ENCODE data around the gene ERMAP. TPM values are rescaled to one million over a fixed set of nuclear protein-coding genes. Genes with fewer than 3 reads are reported as not detected.

Gene ERMAP
- total and polyA plus RNA-seq, 3 donors from 2014 or later = 10.6 to 14.0 (median 11.7) TPM

DNA sequence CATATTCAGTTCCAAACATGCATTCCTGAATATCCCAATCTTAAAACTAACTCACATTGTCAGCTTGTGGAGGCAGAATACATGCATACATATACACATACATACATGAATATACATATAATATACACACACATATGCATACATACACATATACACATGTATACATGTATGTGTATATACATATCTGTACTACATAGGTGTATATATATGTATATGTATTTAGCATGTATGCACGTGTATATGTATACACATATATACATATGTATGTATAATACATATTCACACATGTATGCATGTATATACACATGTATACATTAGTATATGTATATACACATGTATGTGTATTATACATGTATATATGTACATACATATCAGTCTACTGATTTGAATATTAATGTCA is 28.3 kb downstream of the ERMAP start:
- intact Hi-C loops (cut with DNase I; ENCODE audit: low total_unique reads) = no loop called here
- Histone ChIP-seq H3K27me3 (no peaks in the 10 kb centered on the region), H3K27ac (no peak overlapping the region), H3K4me3 (no peak overlapping the region), H3K36me3 (ENCODE audit: low read depth, missing control alignments) (no peaks in the 10 kb centered on the region), H3K4me1 (peaks cover 9% of the 10 kb centered on the region), H3K9me3 (no peaks in the 10 kb centered on the region)
- WGBS, 2 donors = 51 to 63% methylated on average over 1 of the region's 1 CpG
- DNase-seq = no peak
- no peak for TF ChIP-seq POLR2A (IDR thresholded peaks at IDR 0.05)
- TF ChIP-seq, protein P1, sequence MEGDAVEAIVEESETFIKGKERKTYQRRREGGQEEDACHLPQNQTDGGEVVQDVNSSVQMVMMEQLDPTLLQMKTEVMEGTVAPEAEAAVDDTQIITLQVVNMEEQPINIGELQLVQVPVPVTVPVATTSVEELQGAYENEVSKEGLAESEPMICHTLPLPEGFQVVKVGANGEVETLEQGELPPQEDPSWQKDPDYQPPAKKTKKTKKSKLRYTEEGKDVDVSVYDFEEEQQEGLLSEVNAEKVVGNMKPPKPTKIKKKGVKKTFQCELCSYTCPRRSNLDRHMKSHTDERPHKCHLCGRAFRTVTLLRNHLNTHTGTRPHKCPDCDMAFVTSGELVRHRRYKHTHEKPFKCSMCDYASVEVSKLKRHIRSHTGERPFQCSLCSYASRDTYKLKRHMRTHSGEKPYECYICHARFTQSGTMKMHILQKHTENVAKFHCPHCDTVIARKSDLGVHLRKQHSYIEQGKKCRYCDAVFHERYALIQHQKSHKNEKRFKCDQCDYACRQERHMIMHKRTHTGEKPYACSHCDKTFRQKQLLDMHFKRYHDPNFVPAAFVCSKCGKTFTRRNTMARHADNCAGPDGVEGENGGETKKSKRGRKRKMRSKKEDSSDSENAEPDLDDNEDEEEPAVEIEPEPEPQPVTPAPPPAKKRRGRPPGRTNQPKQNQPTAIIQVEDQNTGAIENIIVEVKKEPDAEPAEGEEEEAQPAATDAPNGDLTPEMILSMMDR (IDR thresholded peaks at IDR 0.05) = no peak

- Histone ChIP-seq H3K27ac (no peak overlapping the region), H3K4me3 (peak overlapping the region; percentile 85 to 89), H3K9me3 (no peaks in the 10 kb centered on the region), H3K36me3 (ENCODE audit: low read depth, missing control alignments) (no peaks in the 10 kb centered on the region), H3K27me3 (no peaks in the 10 kb centered on the region), H3K4me1 (peaks cover 9% of the 10 kb centered on the region)
- intact Hi-C loops (cut with DNase I; ENCODE audit: low total_unique reads) = no loop called here
- 5 to 8% methylated on average over 10 of the region's 10 CpGs for WGBS, 2 donors
- TF ChIP-seq POLR2A (IDR thresholded peaks at IDR 0.05) = no peak
- TF ChIP-seq, protein P1 (IDR thresholded peaks at IDR 0.05) = no peak
- no peak for DNase-seq
Observed at GRCh38 chr1:42845866-42846256, 28.9 kb downstream of the ERMAP start.

- Histone ChIP-seq H3K9me3 (no peaks in the 10 kb centered on the region), H3K4me1 (peaks cover 9% of the 10 kb centered on the region), H3K4me3 (peak within 1 kb of the TSS; percentile 85 to 89), H3K36me3 (ENCODE audit: low read depth, missing control alignments) (no peaks in the 10 kb centered on the region), H3K27me3 (no peaks in the 10 kb centered on the region), H3K27ac (peak within 1 kb of the TSS; percentile 66 to 85)
- WGBS, 2 donors = 1% methylated on average over 46 to 50 of the region's 50 CpGs
- peak; percentile 98 for DNase-seq
- TF ChIP-seq, protein P1 (IDR thresholded peaks at IDR 0.05) = peak in 1 of 3 experiments; percentile 14
- TF ChIP-seq POLR2A (IDR thresholded peaks at IDR 0.05) = no peak
- intact Hi-C loops (cut with DNase I; ENCODE audit: low total_unique reads) = no loop called here
Observed at GRCh38 chr1:42846257-42847110, 29.6 kb downstream of the ERMAP start, which contains the start of gene ZNF691. Gene ZNF691, plus strand, starts transcription at chr1:42846613. Its CDS starts 3,046 bp downstream, at chr1:42849659.

DNA sequence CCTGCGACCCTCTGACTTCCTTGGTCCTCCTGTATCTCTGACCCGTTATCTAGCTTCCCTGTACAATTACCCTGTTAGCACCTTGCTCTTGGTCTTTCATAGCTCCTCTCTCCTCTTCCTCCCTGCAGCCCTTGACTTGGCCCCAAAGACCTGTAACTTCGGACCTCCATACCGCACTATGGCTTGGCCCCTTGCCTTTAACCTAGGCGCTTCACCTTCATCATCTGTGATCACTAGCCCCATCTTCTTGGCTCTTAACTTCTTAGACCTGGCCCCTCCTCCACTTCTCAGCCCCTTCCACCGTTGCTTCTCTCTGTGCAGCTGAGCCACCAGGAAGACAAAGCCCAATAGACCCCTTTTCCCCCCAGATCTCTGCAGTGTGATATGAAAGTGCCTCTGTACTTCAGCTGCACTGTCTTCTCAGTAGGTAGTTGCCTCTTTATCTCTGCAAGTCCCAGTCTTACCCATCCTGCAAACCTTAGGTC is 30.2 kb downstream of the ERMAP start:
- intact Hi-C loops (cut with DNase I; ENCODE audit: low total_unique reads) = no loop called here
- 4 to 7% methylated on average over 6 of the region's 6 CpGs for WGBS, 2 donors
- no peaks in the 10 kb centered on the region for H3K9me3 ChIP-seq

More for the DNA sequence above, 30.2 kb downstream of the ERMAP start:
- DNase-seq = no peak
- Histone ChIP-seq H3K4me3 (peak overlapping the region; percentile 85 to 89), H3K4me1 (peaks cover 9% of the 10 kb centered on the region), H3K36me3 (ENCODE audit: low read depth, missing control alignments) (no peaks in the 10 kb centered on the region), H3K27me3 (no peaks in the 10 kb centered on the region), H3K27ac (peak overlapping the region; percentile 66 to 85)
- TF ChIP-seq, protein P1 (IDR thresholded peaks at IDR 0.05) = no peak
- no peak for TF ChIP-seq POLR2A (IDR thresholded peaks at IDR 0.05)
